ENCODE results near the gene ALDH4A1.

DNA sequence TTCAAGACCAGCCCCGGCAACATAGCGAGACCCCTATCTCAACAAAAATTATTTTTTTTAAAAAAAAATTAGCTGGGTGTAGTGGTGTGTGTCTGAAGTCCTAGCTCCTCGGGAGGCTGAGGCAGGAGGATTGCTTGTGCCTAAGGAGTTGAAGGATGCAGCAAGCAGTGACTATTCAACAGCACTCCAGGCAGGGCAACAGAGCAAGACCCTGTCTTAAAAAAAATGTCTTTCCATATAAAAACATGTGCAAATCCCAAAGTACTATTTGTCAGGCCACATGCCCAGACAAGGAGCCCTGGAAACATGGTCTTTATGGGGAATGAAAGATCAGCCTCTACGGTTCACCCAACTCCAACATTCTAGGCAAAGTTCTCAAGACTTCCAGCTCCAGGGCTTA, 40.8 kb upstream of the ALDH4A1 start:
- TF ChIP-seq, protein P1, sequence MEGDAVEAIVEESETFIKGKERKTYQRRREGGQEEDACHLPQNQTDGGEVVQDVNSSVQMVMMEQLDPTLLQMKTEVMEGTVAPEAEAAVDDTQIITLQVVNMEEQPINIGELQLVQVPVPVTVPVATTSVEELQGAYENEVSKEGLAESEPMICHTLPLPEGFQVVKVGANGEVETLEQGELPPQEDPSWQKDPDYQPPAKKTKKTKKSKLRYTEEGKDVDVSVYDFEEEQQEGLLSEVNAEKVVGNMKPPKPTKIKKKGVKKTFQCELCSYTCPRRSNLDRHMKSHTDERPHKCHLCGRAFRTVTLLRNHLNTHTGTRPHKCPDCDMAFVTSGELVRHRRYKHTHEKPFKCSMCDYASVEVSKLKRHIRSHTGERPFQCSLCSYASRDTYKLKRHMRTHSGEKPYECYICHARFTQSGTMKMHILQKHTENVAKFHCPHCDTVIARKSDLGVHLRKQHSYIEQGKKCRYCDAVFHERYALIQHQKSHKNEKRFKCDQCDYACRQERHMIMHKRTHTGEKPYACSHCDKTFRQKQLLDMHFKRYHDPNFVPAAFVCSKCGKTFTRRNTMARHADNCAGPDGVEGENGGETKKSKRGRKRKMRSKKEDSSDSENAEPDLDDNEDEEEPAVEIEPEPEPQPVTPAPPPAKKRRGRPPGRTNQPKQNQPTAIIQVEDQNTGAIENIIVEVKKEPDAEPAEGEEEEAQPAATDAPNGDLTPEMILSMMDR (IDR thresholded peaks at IDR 0.05; ENCODE audit: borderline replicate concordance, extremely low read depth, low read length, poor library complexity, severe bottlenecking), result no peak
- TF ChIP-seq EZH2 (IDR thresholded peaks at IDR 0.05; ENCODE audit: borderline replicate concordance, low read depth, low read length, severe bottlenecking), result no peak
